GM19351 (cell line): Measurements from ENCODE around the gene ASCC1.
"Not testable (repeated sequence)": the region's sequence is repeated elsewhere in the genome, so short reads cannot be mapped to it uniquely, and the experiment has no call there.

Experiments
- ATAC-seq: cut with Tn5 transposase; IDR thresholded peaks from one replicate; pipeline ENCODE4 v1.9.1; 2021; ENCODE audit warnings: mild to moderate bottlenecking, moderate library complexity; ENCODE audit not compliant: unreplicated experiment

The ASCC1 gene

GRCh38 chr10:72173619-72174296 is 42.3 kb downstream of the ASCC1 start:
- peak; percentile 66 for ATAC-seq

- ATAC-seq = no peak
Observed at GRCh38 chr10:72173262-72173618, 42.8 kb downstream of the ASCC1 start.

GRCh38 chr10:72171175-72171630 is 44.9 kb downstream of the ASCC1 start:
- no peak for ATAC-seq

- ATAC-seq = no peak
Observed at GRCh38 chr10:72170733-72171132, 45.3 kb downstream of the ASCC1 start.

- no peak for ATAC-seq
Observed at GRCh38 chr10:72170263-72170662, 45.8 kb downstream of the ASCC1 start.

- no peak for ATAC-seq
Observed at GRCh38 chr10:72167118-72167517, 49.0 kb downstream of the ASCC1 start.

GRCh38 chr10:72164617-72165016 is 51.5 kb downstream of the ASCC1 start:
- ATAC-seq = no peak

GRCh38 chr10:72162978-72163377 is 53.1 kb downstream of the ASCC1 start:
- ATAC-seq = no peak

- no peak for ATAC-seq
Observed at GRCh38 chr10:72158176-72158575, 57.9 kb downstream of the ASCC1 start.

GRCh38 chr10:72156223-72156622 is 59.9 kb downstream of the ASCC1 start:
- ATAC-seq = no peak

- no peak for ATAC-seq
Observed at GRCh38 chr10:72152286-72152685, 63.8 kb downstream of the ASCC1 start.

GRCh38 chr10:72150746-72151478 is 65.2 kb downstream of the ASCC1 start:
- not testable (repeated sequence) for ATAC-seq

- not testable (repeated sequence) for ATAC-seq
Observed at GRCh38 chr10:72147324-72147584, 68.8 kb downstream of the ASCC1 start.

- ATAC-seq = no peak
Observed at GRCh38 chr10:72146559-72147323, 69.3 kb downstream of the ASCC1 start.

GRCh38 chr10:72146071-72146470 is 70.0 kb downstream of the ASCC1 start:
- no peak for ATAC-seq

GRCh38 chr10:72145657-72146056 is 70.4 kb downstream of the ASCC1 start:
- ATAC-seq = no peak

GRCh38 chr10:72140850-72141249 is 75.2 kb downstream of the ASCC1 start:
- ATAC-seq = no peak

GRCh38 chr10:72140174-72140573 is 75.9 kb downstream of the ASCC1 start:
- no peak for ATAC-seq

GRCh38 chr10:72137583-72137982 is 78.5 kb downstream of the ASCC1 start:
- no peak for ATAC-seq

GRCh38 chr10:72136225-72136624 is 79.9 kb downstream of the ASCC1 start:
- not testable (repeated sequence) for ATAC-seq

GRCh38 chr10:72134785-72135767 is 81.0 kb downstream of the ASCC1 start:
- no peak for ATAC-seq
